ENCODE data around the gene TASP1. TPM values are rescaled to one million over a fixed set of nuclear protein-coding genes. Genes with fewer than 3 reads are reported as not detected.

The TASP1 gene
- total RNA-seq, 1 donor = 9.4 TPM

GRCh38 chr20:13525225-13525940 is 113.3 kb downstream of the TASP1 start:
- Histone ChIP-seq H3K27ac (ENCODE audit: low read depth, low read length) (peak overlapping the region; percentile 82), H3K4me3 (ENCODE audit: insufficient read depth, low read length) (no peak overlapping the region)

GRCh38 chr20:13524339-13524738 is 114.4 kb downstream of the TASP1 start:
- no peak for TF ChIP-seq CTCF (IDR thresholded peaks at IDR 0.05; ENCODE audit: extremely low read depth, low read depth, low read length)
- DNase-seq (ENCODE audit: insufficient read length, low spot score, missing footprints) = no peak
- H3K4me3 ChIP-seq (ENCODE audit: insufficient read depth, low read length) = no peak overlapping the region
- no peaks in the 10 kb centered on the region for H3K27me3 ChIP-seq (ENCODE audit: insufficient read depth, low read length)
- H3K9me3 ChIP-seq (ENCODE audit: low read depth, low read length) = no peaks in the 10 kb centered on the region
- peaks cover 4% of the 10 kb centered on the region for H3K36me3 ChIP-seq (ENCODE audit: insufficient read depth, low read length)
- H4K20me1 ChIP-seq (ENCODE audit: insufficient read depth, low read length) = no peaks in the 10 kb centered on the region
- H3K27ac ChIP-seq (ENCODE audit: low read depth, low read length) = peak overlapping the region; percentile 82
- peaks cover 19% of the 10 kb centered on the region for H3K4me1 ChIP-seq (ENCODE audit: insufficient read depth, low read length)
- no peaks in the 10 kb centered on the region for H3K79me2 ChIP-seq (ENCODE audit: insufficient read depth, low read length)
- H2AFZ ChIP-seq (ENCODE audit: low read length) = no peak overlapping the region
- no peak overlapping the region for H3K4me2 ChIP-seq (ENCODE audit: insufficient read depth, low read length)

More at GRCh38 chr20:13525225-13525940, 113.3 kb downstream of the TASP1 start:
- H3K79me2 ChIP-seq (ENCODE audit: insufficient read depth, low read length) = no peaks in the 10 kb centered on the region
- DNase-seq (ENCODE audit: insufficient read length, low spot score, missing footprints) = peak; percentile 86
- peak overlapping the region; percentile 14 for H3K4me2 ChIP-seq (ENCODE audit: insufficient read depth, low read length)
- H3K4me1 ChIP-seq (ENCODE audit: insufficient read depth, low read length) = peaks cover 19% of the 10 kb centered on the region
- no peaks in the 10 kb centered on the region for H3K27me3 ChIP-seq (ENCODE audit: insufficient read depth, low read length)
- no peak for TF ChIP-seq CTCF (IDR thresholded peaks at IDR 0.05; ENCODE audit: extremely low read depth, low read depth, low read length)
- H3K9me3 ChIP-seq (ENCODE audit: low read depth, low read length) = no peaks in the 10 kb centered on the region
- peaks cover 4% of the 10 kb centered on the region for H3K36me3 ChIP-seq (ENCODE audit: insufficient read depth, low read length)
- no peaks in the 10 kb centered on the region for H4K20me1 ChIP-seq (ENCODE audit: insufficient read depth, low read length)
- H2AFZ ChIP-seq (ENCODE audit: low read length) = no peak overlapping the region

- Histone ChIP-seq H3K4me2 (ENCODE audit: insufficient read depth, low read length) (no peak overlapping the region), H3K4me1 (ENCODE audit: insufficient read depth, low read length) (no peaks in the 10 kb centered on the region), H3K9me3 (ENCODE audit: low read depth, low read length) (no peaks in the 10 kb centered on the region), H3K79me2 (ENCODE audit: insufficient read depth, low read length) (no peaks in the 10 kb centered on the region), H3K4me3 (ENCODE audit: insufficient read depth, low read length) (no peak overlapping the region), H3K27ac (ENCODE audit: low read depth, low read length) (no peak overlapping the region), H4K20me1 (ENCODE audit: insufficient read depth, low read length) (no peaks in the 10 kb centered on the region), H3K27me3 (ENCODE audit: insufficient read depth, low read length) (no peaks in the 10 kb centered on the region), H3K36me3 (ENCODE audit: insufficient read depth, low read length) (peaks cover 4% of the 10 kb centered on the region), H2AFZ (ENCODE audit: low read length) (no peak overlapping the region)
- no peak for DNase-seq (ENCODE audit: insufficient read length, low spot score, missing footprints)
- TF ChIP-seq CTCF (IDR thresholded peaks at IDR 0.05; ENCODE audit: extremely low read depth, low read depth, low read length) = no peak
Observed at GRCh38 chr20:13517831-13518230, 120.9 kb downstream of the TASP1 start.

GRCh38 chr20:13515796-13516558 is 122.8 kb downstream of the TASP1 start:
- H3K27ac ChIP-seq (ENCODE audit: low read depth, low read length) = no peak overlapping the region

More at GRCh38 chr20:13515796-13516558, 122.8 kb downstream of the TASP1 start:
- H4K20me1 ChIP-seq (ENCODE audit: insufficient read depth, low read length) = no peaks in the 10 kb centered on the region
- no peak for DNase-seq (ENCODE audit: insufficient read length, low spot score, missing footprints)
- H3K36me3 ChIP-seq (ENCODE audit: insufficient read depth, low read length) = no peaks in the 10 kb centered on the region
- H3K27me3 ChIP-seq (ENCODE audit: insufficient read depth, low read length) = no peaks in the 10 kb centered on the region
- no peaks in the 10 kb centered on the region for H3K4me1 ChIP-seq (ENCODE audit: insufficient read depth, low read length)
- no peak overlapping the region for H3K4me3 ChIP-seq (ENCODE audit: insufficient read depth, low read length)
- no peak overlapping the region for H3K4me2 ChIP-seq (ENCODE audit: insufficient read depth, low read length)
- no peaks in the 10 kb centered on the region for H3K9me3 ChIP-seq (ENCODE audit: low read depth, low read length)
- TF ChIP-seq CTCF (IDR thresholded peaks at IDR 0.05; ENCODE audit: extremely low read depth, low read depth, low read length) = no peak
- H2AFZ ChIP-seq (ENCODE audit: low read length) = no peak overlapping the region
- no peaks in the 10 kb centered on the region for H3K79me2 ChIP-seq (ENCODE audit: insufficient read depth, low read length)

All from osteoblast (primary cell).